Ectodermal cell (in vitro differentiated cells): ENCODE results near the gene SLC25A18.
"Not testable (repeated sequence)": the region's sequence is repeated elsewhere in the genome, so short reads cannot be mapped to it uniquely, and the experiment has no call there.

ENCODE experiments used
- H3K27ac ChIP-seq: 2 replicates; pipeline ENCODE4 v1.7.0; 2013; ENCODE audit warnings: mild to moderate bottlenecking, low read depth, low read length; ENCODE audit not compliant: insufficient read depth, poor library complexity, severe bottlenecking
- H3K27me3 ChIP-seq: 2 replicates; pipeline ENCODE4 v1.7.0; 2013; ENCODE audit warnings: mild to moderate bottlenecking, low read length; ENCODE audit not compliant: insufficient read depth, control insufficient read depth, poor library complexity, severe bottlenecking
- H3K36me3 ChIP-seq: one replicate; pipeline ENCODE4 v1.7.0; 2013; ENCODE audit warnings: low read length; ENCODE audit not compliant: control insufficient read depth, insufficient read depth
- H3K4me1 ChIP-seq: one replicate; pipeline ENCODE4 v1.7.0; 2013; ENCODE audit warnings: low read length; ENCODE audit not compliant: control insufficient read depth, insufficient read depth
- H3K4me3 ChIP-seq: 2 replicates; pipeline ENCODE4 v1.7.0; 2013; ENCODE audit warnings: low read depth, low read length, control low read depth; ENCODE audit not compliant: insufficient read depth
- H3K9me3 ChIP-seq: 2 replicates; pipeline ENCODE4 v1.7.0; 2013; ENCODE audit warnings: mild to moderate bottlenecking, low read length, moderate library complexity; ENCODE audit not compliant: control insufficient read depth
- WGBS, 2 experiments: methylation state at CpG; one replicate each; pipeline ENCODE4 v1.1.7; 2013; ENCODE audit warnings: missing lambda C conversion rate in 2 of 2; 5-methylcytosine and 5-hydroxymethylcytosine counted together

Gene SLC25A18

GRCh38 chr22:17542452-17542851 lies 20.8 kb upstream of the SLC25A18 start:
- peaks cover 37% of the 10 kb centered on the region for H3K36me3 ChIP-seq
- H3K27me3 ChIP-seq: no peaks in the 10 kb centered on the region
- H3K9me3 ChIP-seq: no peaks in the 10 kb centered on the region
- H3K27ac ChIP-seq: no peak overlapping the region
- 96 to 97% methylated on average over 14 of the region's 14 CpGs for WGBS, 2 experiments
- H3K4me3 ChIP-seq: no peak overlapping the region
- H3K4me1 ChIP-seq: no peaks in the 10 kb centered on the region

GRCh38 chr22:17548010-17548755 lies 15.1 kb upstream of the SLC25A18 start:
- H3K36me3 ChIP-seq: peaks cover 43% of the 10 kb centered on the region
- H3K4me1 ChIP-seq: no peaks in the 10 kb centered on the region
- H3K9me3 ChIP-seq: no peaks in the 10 kb centered on the region
- WGBS, 2 experiments: 94 to 96% methylated on average over 23 of the region's 23 CpGs
- no peak overlapping the region for H3K27ac ChIP-seq
- H3K4me3 ChIP-seq: no peak overlapping the region
- no peaks in the 10 kb centered on the region for H3K27me3 ChIP-seq

DNA sequence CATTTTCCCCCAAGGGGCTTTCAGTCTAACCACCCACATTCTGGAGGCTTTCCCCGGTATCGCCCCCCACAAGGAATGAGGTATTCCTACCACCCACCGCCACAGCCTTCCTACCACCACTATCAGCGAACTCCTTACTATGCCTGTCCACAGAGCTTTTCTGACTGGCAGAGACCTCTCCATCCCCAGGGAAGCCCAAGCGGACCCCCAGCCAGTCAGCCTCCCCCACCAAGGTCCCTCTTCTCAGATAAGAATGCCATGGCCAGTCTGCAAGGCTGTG lies 14.6 kb upstream of the SLC25A18 start:
- Histone ChIP-seq H3K9me3 (no peaks in the 10 kb centered on the region), H3K4me1 (no peaks in the 10 kb centered on the region), H3K27me3 (no peaks in the 10 kb centered on the region), H3K27ac (no peak overlapping the region), H3K4me3 (no peak overlapping the region), H3K36me3 (peaks cover 46% of the 10 kb centered on the region)
- 95% methylated on average over 5 of the region's 5 CpGs for WGBS, 2 experiments

- H3K4me1 ChIP-seq: no peaks in the 10 kb centered on the region
- no peaks in the 10 kb centered on the region for H3K9me3 ChIP-seq
- WGBS, 2 experiments: 95 to 97% methylated on average over 10 of the region's 10 CpGs
- H3K4me3 ChIP-seq: no peak overlapping the region
- peaks cover 45% of the 10 kb centered on the region for H3K36me3 ChIP-seq
- no peak overlapping the region for H3K27ac ChIP-seq
- no peaks in the 10 kb centered on the region for H3K27me3 ChIP-seq
These were observed 14.1 kb upstream of the SLC25A18 start for GRCh38 chr22:17549183-17549582.

GRCh38 chr22:17549655-17550054 lies 13.6 kb upstream of the SLC25A18 start:
- H3K36me3 ChIP-seq: peaks cover 49% of the 10 kb centered on the region
- no peaks in the 10 kb centered on the region for H3K4me1 ChIP-seq
- no peaks in the 10 kb centered on the region for H3K9me3 ChIP-seq
- 98 to 99% methylated on average over 5 of the region's 5 CpGs for WGBS, 2 experiments
- no peak overlapping the region for H3K4me3 ChIP-seq
- no peaks in the 10 kb centered on the region for H3K27me3 ChIP-seq
- no peak overlapping the region for H3K27ac ChIP-seq

- H3K9me3 ChIP-seq: no peaks in the 10 kb centered on the region
- 93 to 95% methylated on average over 7 of the region's 7 CpGs for WGBS, 2 experiments
- H3K4me1 ChIP-seq: no peaks in the 10 kb centered on the region
- no peak overlapping the region for H3K27ac ChIP-seq
- H3K4me3 ChIP-seq: no peak overlapping the region
- peaks cover 49% of the 10 kb centered on the region for H3K36me3 ChIP-seq
- H3K27me3 ChIP-seq: no peaks in the 10 kb centered on the region
These were observed 10.6 kb upstream of the SLC25A18 start for GRCh38 chr22:17552737-17553136.

GRCh38 chr22:17554814-17555213 lies 8.5 kb upstream of the SLC25A18 start:
- Histone ChIP-seq H3K9me3 (no peaks in the 10 kb centered on the region), H3K27ac (no peak overlapping the region), H3K4me1 (no peaks in the 10 kb centered on the region), H3K4me3 (no peak overlapping the region), H3K27me3 (no peaks in the 10 kb centered on the region), H3K36me3 (peaks cover 43% of the 10 kb centered on the region)
- 94 to 100% methylated on average over 4 of the region's 4 CpGs for WGBS, 2 experiments

DNA sequence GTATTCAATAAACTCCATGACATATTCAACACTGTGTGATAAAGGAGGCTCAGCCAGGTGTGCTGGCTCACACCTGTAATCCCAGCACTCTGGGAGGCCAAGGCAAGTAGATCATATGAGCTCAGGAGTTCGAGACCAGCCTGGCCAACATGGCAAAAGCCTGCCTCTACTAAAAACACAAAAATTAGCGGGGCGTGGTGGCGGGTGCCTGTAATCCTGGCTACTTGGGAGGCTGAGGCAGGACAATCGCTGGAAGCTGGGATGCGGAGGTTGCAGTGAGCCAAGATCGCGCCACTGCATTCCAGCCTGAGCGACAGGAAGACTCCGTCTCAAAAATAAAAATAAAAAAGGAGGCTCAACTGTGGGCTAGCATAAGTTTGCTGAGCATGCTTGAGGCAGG lies 4.1 kb upstream of the SLC25A18 start:
- H3K27me3 ChIP-seq: no peaks in the 10 kb centered on the region
- H3K4me1 ChIP-seq: peaks cover 15% of the 10 kb centered on the region
- 95 to 96% methylated on average over 10 of the region's 10 CpGs for WGBS, 2 experiments
- no peak overlapping the region for H3K4me3 ChIP-seq
- H3K9me3 ChIP-seq: no peaks in the 10 kb centered on the region
- H3K27ac ChIP-seq: no peak overlapping the region
- H3K36me3 ChIP-seq: peaks cover 14% of the 10 kb centered on the region

GRCh38 chr22:17563936-17564391 lies 666 bp downstream of the SLC25A18 start:
- no peak overlapping the region for H3K4me3 ChIP-seq
- no peaks in the 10 kb centered on the region for H3K9me3 ChIP-seq
- WGBS, 2 experiments: 96% methylated on average over 11 of the region's 11 CpGs

DNA sequence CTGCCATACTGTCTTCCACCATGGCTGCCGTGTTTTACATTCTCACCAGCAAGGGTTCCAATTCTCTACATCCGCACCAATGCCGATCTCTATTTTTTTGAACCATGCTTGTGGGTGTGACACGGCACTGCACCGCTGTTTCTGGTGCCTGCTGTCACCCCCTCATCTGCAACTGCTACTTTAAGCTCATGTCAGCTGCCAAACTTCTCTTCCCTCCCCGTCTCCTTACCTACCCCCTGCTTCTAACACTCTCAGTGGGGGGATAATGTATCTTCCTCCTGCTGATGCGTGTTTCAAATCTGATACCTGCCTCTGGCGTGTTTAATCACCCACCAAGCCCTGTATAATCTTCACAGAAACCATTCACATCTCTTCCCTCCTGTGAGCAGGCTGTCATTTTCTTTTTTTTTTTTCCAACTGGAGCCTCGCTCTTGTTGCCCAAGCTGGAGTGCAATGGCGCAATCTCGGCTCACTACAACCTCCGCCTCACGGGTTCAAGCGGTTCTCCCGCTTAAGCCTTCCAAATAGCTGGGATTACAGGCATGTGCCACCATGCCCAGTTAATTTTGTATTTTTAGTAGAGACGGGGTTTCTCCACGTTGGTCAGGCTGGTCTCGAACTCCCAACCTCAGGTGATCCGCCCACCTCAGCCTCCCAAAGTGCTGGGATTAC lies 2.9 kb downstream of the SLC25A18 start:
- WGBS, 2 experiments: 93 to 96% methylated on average over 19 of the region's 19 CpGs
- not testable (repeated sequence) for H3K9me3 ChIP-seq, H3K27ac ChIP-seq, H3K27me3 ChIP-seq, H3K4me3 ChIP-seq, H3K36me3 ChIP-seq
- H3K4me1 ChIP-seq: peaks cover 22% of the 10 kb centered on the region

More at GRCh38 chr22:17563936-17564391, 666 bp downstream of the SLC25A18 start:
- H3K36me3 ChIP-seq: peaks cover 3% of the 10 kb centered on the region
- no peaks in the 10 kb centered on the region for H3K27me3 ChIP-seq
- H3K27ac ChIP-seq: no peak overlapping the region
- peaks cover 15% of the 10 kb centered on the region for H3K4me1 ChIP-seq
